Osteoblast (primary cell): Measurements from ENCODE around the gene XRCC5. TPM values are rescaled to one million over a fixed set of nuclear protein-coding genes. Genes with fewer than 3 reads are reported as not detected.

Source experiments
- DNase-seq: peaks from one replicate; pipeline ENCODE4 v3.0.0; 2011; ENCODE audit warnings: low spot score, mixed read lengths; ENCODE audit not compliant: insufficient read length; ENCODE audit errors: missing footprints
- H2AFZ ChIP-seq: 2 replicates; pipeline ENCODE4 v1.6.0; 2011; ENCODE audit warnings: mild to moderate bottlenecking, low read length
- H3K27ac ChIP-seq: 2 replicates; pipeline ENCODE4 v1.5.1; 2011; ENCODE audit warnings: mild to moderate bottlenecking, low read depth, low read length, moderate library complexity
- H3K27me3 ChIP-seq: 2 replicates; pipeline ENCODE4 v1.6.0; 2012; ENCODE audit warnings: mild to moderate bottlenecking, control low read depth, inconsistent platforms, low read length, moderate library complexity; ENCODE audit not compliant: insufficient read depth
- H3K36me3 ChIP-seq: 2 replicates; pipeline ENCODE4 v1.5.1; 2011; ENCODE audit warnings: mild to moderate bottlenecking, low read length, control low read depth, moderate library complexity; ENCODE audit not compliant: insufficient read depth
- H3K4me1 ChIP-seq: 2 replicates; pipeline ENCODE4 v1.5.1; 2011; ENCODE audit warnings: mild to moderate bottlenecking, low read length, control low read depth, moderate library complexity; ENCODE audit not compliant: insufficient read depth
- H3K4me2 ChIP-seq: 2 replicates; pipeline ENCODE4 v1.6.0; 2011; ENCODE audit warnings: mild to moderate bottlenecking, low read length; ENCODE audit not compliant: insufficient read depth
- H3K4me3 ChIP-seq: fragments of 200-600 bp; sonication (generic); 3 replicates; pipeline ENCODE4 v1.5.1; 2012; ENCODE audit warnings: mild to moderate bottlenecking, low read length, inconsistent platforms; ENCODE audit not compliant: insufficient read depth
- H3K79me2 ChIP-seq: 2 replicates; pipeline ENCODE4 v1.6.0; 2012; ENCODE audit warnings: mild to moderate bottlenecking, low read length, control low read depth, inconsistent platforms; ENCODE audit not compliant: insufficient read depth
- H3K9me3 ChIP-seq: 2 replicates; pipeline ENCODE4 v1.5.1; 2011; ENCODE audit warnings: low read depth, low read length, control low read depth
- H4K20me1 ChIP-seq: 2 replicates; pipeline ENCODE4 v1.6.0; 2012; ENCODE audit warnings: mild to moderate bottlenecking, low read length, control low read depth; ENCODE audit not compliant: insufficient read depth
- CTCF ChIP-seq: IDR thresholded peaks from 2 replicates; pipeline ENCODE4 v1.5.1; 2011; ENCODE audit warnings: mild to moderate bottlenecking, low read depth, low read length, moderate library complexity; ENCODE audit errors: extremely low read depth
- total RNA-seq: library from RNA; depleted of rRNA; stranded (reverse); fragments of >200 nt; gene quantifications from 2 replicates; pipeline ENCODE4 v1.2.3, GENCODE V29; 2012

The XRCC5 gene
- total RNA-seq, 1 donor, result 203 TPM

GRCh38 chr2:216073773-216074172, 35.4 kb upstream of the XRCC5 start:
- Histone ChIP-seq H3K79me2 (no peaks in the 10 kb centered on the region), H3K27me3 (no peaks in the 10 kb centered on the region), H3K27ac (no peak overlapping the region), H3K4me2 (no peak overlapping the region), H3K9me3 (no peaks in the 10 kb centered on the region), H3K4me1 (no peaks in the 10 kb centered on the region), H4K20me1 (no peaks in the 10 kb centered on the region), H3K4me3 (no peak overlapping the region), H2AFZ (no peak overlapping the region), H3K36me3 (no peaks in the 10 kb centered on the region)
- TF ChIP-seq CTCF, result no peak
- DNase-seq, result no peak

- Histone ChIP-seq H3K36me3 (no peaks in the 10 kb centered on the region), H2AFZ (no peak overlapping the region), H4K20me1 (no peaks in the 10 kb centered on the region), H3K27me3 (no peaks in the 10 kb centered on the region), H3K4me1 (no peaks in the 10 kb centered on the region), H3K9me3 (no peaks in the 10 kb centered on the region), H3K27ac (no peak overlapping the region), H3K4me3 (no peak overlapping the region), H3K4me2 (no peak overlapping the region), H3K79me2 (no peaks in the 10 kb centered on the region)
- TF ChIP-seq CTCF, result no peak
- DNase-seq, result no peak
Observed at GRCh38 chr2:216074380-216074779, 34.8 kb upstream of the XRCC5 start.

- no peaks in the 10 kb centered on the region for H3K36me3 ChIP-seq
- no peak overlapping the region for H3K4me2 ChIP-seq
- H3K27ac ChIP-seq, result no peak overlapping the region
- H3K4me3 ChIP-seq, result no peak overlapping the region
- no peaks in the 10 kb centered on the region for H3K79me2 ChIP-seq
- no peak overlapping the region for H2AFZ ChIP-seq
- no peaks in the 10 kb centered on the region for H4K20me1 ChIP-seq
- no peaks in the 10 kb centered on the region for H3K27me3 ChIP-seq
- no peak for DNase-seq
- H3K9me3 ChIP-seq, result no peaks in the 10 kb centered on the region
- TF ChIP-seq CTCF, result no peak
- H3K4me1 ChIP-seq, result no peaks in the 10 kb centered on the region
Observed at GRCh38 chr2:216074794-216075193, 34.4 kb upstream of the XRCC5 start.

- Histone ChIP-seq H3K4me1 (no peaks in the 10 kb centered on the region), H3K27me3 (no peaks in the 10 kb centered on the region), H3K36me3 (no peaks in the 10 kb centered on the region), H3K9me3 (no peaks in the 10 kb centered on the region), H3K27ac (no peak overlapping the region), H3K4me3 (no peak overlapping the region), H4K20me1 (no peaks in the 10 kb centered on the region), H3K4me2 (no peak overlapping the region), H2AFZ (no peak overlapping the region), H3K79me2 (no peaks in the 10 kb centered on the region)
- DNase-seq, result no peak
- no peak for TF ChIP-seq CTCF
Observed at GRCh38 chr2:216075510-216076485, 33.4 kb upstream of the XRCC5 start.
